GM12878 (cell line): ENCODE data around the gene SLC43A3. TPM values are rescaled to one million over a fixed set of nuclear protein-coding genes. Genes with fewer than 3 reads are reported as not detected.
"Not testable (repeated sequence)": the region's sequence is repeated elsewhere in the genome, so short reads cannot be mapped to it uniquely, and the experiment has no call there.

Experiments
- ATAC-seq: fragments of 200-7000 bp; cut with Tn5 transposase; 3 replicates; pipeline ENCODE4 v1.9.1; 2020; ENCODE audit warnings: mild to moderate bottlenecking, moderate library complexity
- BruUV-seq: library from RNA; stranded (reverse); fragments of 400-500 nt; replicated peaks from 2 replicates; lab custom pipeline; 2021; lab: Mats Ljungman, UMichigan
- CTCF ChIA-PET: fragments of 300-600 bp; sonication (Branson Sonifier 250); formaldehyde crosslinking; extraction: SDS; loops from one replicate; lab custom pipeline; 2021; ENCODE audit warnings: inconsistent platforms; lab: Yijun Ruan, JAX
- POLR2A ChIA-PET: fragments of 350-600 bp; formaldehyde crosslinking; extraction: SDS; loops from one replicate; lab custom pipeline; 2021; ENCODE audit warnings: inconsistent platforms; lab: Charles Lee
- RAD21 ChIA-PET: fragments of 300-600 bp; sonication (Branson Sonifier 250); formaldehyde crosslinking; loops from one replicate; lab custom pipeline; 2023; ENCODE audit warnings: antibody characterized with exemption; ENCODE audit not compliant: unreplicated experiment; lab: Charles Lee
- SMC1A ChIA-PET: fragments of 300-600 bp; sonication (Branson Sonifier 250); formaldehyde crosslinking; loops from one replicate; lab custom pipeline; 2023; ENCODE audit not compliant: unreplicated experiment, uncharacterized antibody; lab: Charles Lee
- DNase-seq: peaks from one replicate; pipeline ENCODE4 v3.0.0-alpha.2; 2011; ENCODE audit warnings: low read depth, low spot score
- FAIRE-seq: peaks from 3 replicates; lab custom pipeline; 2011; peaks lifted over from hg19 to GRCh38; lab: Jason Lieb, UNC
- H2AFZ ChIP-seq: 2 replicates; pipeline ENCODE4 v1.6.0; 2011; ENCODE audit warnings: low read depth, low read length, control low read depth; ENCODE audit not compliant: control insufficient read depth
- H3K27ac ChIP-seq: 2 replicates; pipeline ENCODE4 v1.5.1; 2011; ENCODE audit warnings: control low read depth; ENCODE audit not compliant: control insufficient read depth, insufficient read depth
- H3K27me3 ChIP-seq, 2 experiments: replicated peaks in 1 of 2; 2 replicates each; pipeline versions ENCODE4 v1.6.0 to v1.6.1; 2011; ENCODE audit warnings: low read length in 1 of 2; ENCODE audit not compliant: control insufficient read depth in 2 of 2, insufficient read depth in 2 of 2
- H3K36me3 ChIP-seq, 2 experiments: 2 replicates each; pipeline ENCODE4 v1.5.1; 2011; ENCODE audit warnings: low read length in 1 of 2; ENCODE audit not compliant: control insufficient read depth in 2 of 2, insufficient read depth in 2 of 2
- H3K4me1 ChIP-seq: 2 replicates; pipeline ENCODE4 v1.6.1; 2011; ENCODE audit warnings: mild to moderate bottlenecking, low read length, moderate library complexity, mixed read lengths; ENCODE audit not compliant: control insufficient read depth, insufficient read depth
- H3K4me2 ChIP-seq: 2 replicates; pipeline ENCODE4 v1.6.0; 2011; ENCODE audit warnings: control low read depth; ENCODE audit not compliant: control insufficient read depth, insufficient read depth
- H3K4me3 ChIP-seq: fragments of 200-600 bp; sonication (generic); 2 replicates; pipeline ENCODE4 v1.5.1; 2016
- H3K79me2 ChIP-seq: 2 replicates; pipeline ENCODE4 v1.6.0; 2011; ENCODE audit warnings: low read length; ENCODE audit not compliant: control insufficient read depth, insufficient read depth
- H3K9ac ChIP-seq: 2 replicates; pipeline ENCODE4 v1.8.0; 2011; ENCODE audit warnings: low read length, control low read depth, mixed read lengths; ENCODE audit not compliant: control insufficient read depth, insufficient read depth
- H3K9me3 ChIP-seq: replicated peaks from 3 replicates; pipeline ENCODE4 v1.5.1; 2011; ENCODE audit warnings: mild to moderate bottlenecking, low read length; ENCODE audit not compliant: control insufficient read depth, insufficient read depth
- H4K20me1 ChIP-seq: 2 replicates; pipeline ENCODE4 v1.6.0; 2011; ENCODE audit not compliant: control insufficient read depth, insufficient read depth
- SMAD1 ChIP-seq: fragments of 450-650 bp; IDR thresholded peaks from 2 replicates; pipeline ENCODE4 v1.6.1; 2018; ENCODE audit warnings: mild to moderate bottlenecking, low read depth; ENCODE audit not compliant: partially characterized antibody
- SPI1 ChIP-seq: IDR thresholded peaks from 2 replicates; pipeline ENCODE4 v1.6.1; 2011; ENCODE audit warnings: low read depth, mild to moderate bottlenecking, low read length, moderate library complexity, borderline replicate concordance; ENCODE audit not compliant: insufficient read depth
- WGBS: methylation state at CpG from one replicate; pipeline ENCODE4 v1.1.6; 2016; ENCODE audit warnings: low lambda C conversion rate; ENCODE audit not compliant: insufficient replicate concordance, insufficient coverage; ENCODE audit errors: missing lambda C conversion rate; 5-methylcytosine and 5-hydroxymethylcytosine counted together
- in situ Hi-C: fragments of 300-500 bp; cut with MboI; formaldehyde crosslinking; loops from 9 replicates; pipeline ENCODE4 v1.14.3; 2018; ENCODE audit warnings: mixed read lengths
- intact Hi-C: fragments of 100-400 bp; cut with micrococcal nuclease; formaldehyde crosslinking; loops from one replicate; pipeline ENCODE4 v1.14.2; 2022; ENCODE audit not compliant: unreplicated experiment
- polyA plus RNA-seq, 11 experiments: library from polyadenylated mRNA; depleted of rRNA in 4 of 11; unstranded in 6 of 11; stranded (reverse) in 5 of 11; fragments of >200 nt; fragmentation: Nextera tagmentation in 4 of 11; fragmentation: Illumina TruSeq in 1 of 11; extraction: Ambion mirVana in 4 of 11; extraction: Trizol in 1 of 11; gene quantifications; 1 replicate in 1 of 11; 2 replicates in 10 of 11; pipeline versions ENCODE4 v1.2.1 to v1.2.3, GENCODE V29; 2011 to 2016; ENCODE audit warnings: inconsistent platforms in 2 of 11, missing spikeins in 2 of 11, low read depth in 1 of 11
- total RNA-seq, 4 experiments: library from RNA; depleted of rRNA in 3 of 4; stranded (reverse); fragments of >200 nt in 3 of 4; fragmentation: Illumina TruSeq in 1 of 4; extraction: Trizol in 1 of 4; gene quantifications; 2 replicates each; pipeline versions ENCODE4 v1.2.1 to v1.2.3, GENCODE V29; 2013 to 2021

The SLC43A3 gene
- total and polyA plus RNA-seq, 10 of the 15 experiments (the other 5 are each of a cell fraction or from before 2014, with no cell fraction given) = 37.5 to 237 (median 132) TPM

GRCh38 chr11:57403802-57404147, 23.1 kb downstream of the SLC43A3 start:
- DNase-seq = no peak
- in situ Hi-C loops (no loop called here), intact Hi-C loops (no loop called here)
- SMC1A ChIA-PET = no interaction called here
- BruUV-seq = no TSS peak
- Histone ChIP-seq H2AFZ (no peak overlapping the region), H3K9me3 (no peaks in the 10 kb centered on the region), H4K20me1 (no peaks in the 10 kb centered on the region), H3K36me3 (peaks cover 17 to 20% of the 10 kb centered on the region in 2 experiments; a peak in 3 of 4 replicates), H3K4me3 (no peak overlapping the region), H3K27ac (no peak overlapping the region), H3K79me2 (no peaks in the 10 kb centered on the region), H3K9ac (no peak overlapping the region), H3K27me3 (no peaks in the 10 kb centered on the region), H3K4me1 (peaks cover 11% of the 10 kb centered on the region), H3K4me2 (no peak overlapping the region)
- RAD21 ChIA-PET = no interaction called here
- no peak for FAIRE-seq
- TF ChIP-seq SMAD1 (no peak), SPI1 (peak; percentile 24; the same call in 1 of the 2 replicates)
- POLR2A ChIA-PET = no interaction called here
- ATAC-seq = peak; percentile 4; the same call in 1 of the 3 replicates
- WGBS = 0% methylated on average over 2 of the region's 2 CpGs
- CTCF ChIA-PET = no interaction called here

DNA sequence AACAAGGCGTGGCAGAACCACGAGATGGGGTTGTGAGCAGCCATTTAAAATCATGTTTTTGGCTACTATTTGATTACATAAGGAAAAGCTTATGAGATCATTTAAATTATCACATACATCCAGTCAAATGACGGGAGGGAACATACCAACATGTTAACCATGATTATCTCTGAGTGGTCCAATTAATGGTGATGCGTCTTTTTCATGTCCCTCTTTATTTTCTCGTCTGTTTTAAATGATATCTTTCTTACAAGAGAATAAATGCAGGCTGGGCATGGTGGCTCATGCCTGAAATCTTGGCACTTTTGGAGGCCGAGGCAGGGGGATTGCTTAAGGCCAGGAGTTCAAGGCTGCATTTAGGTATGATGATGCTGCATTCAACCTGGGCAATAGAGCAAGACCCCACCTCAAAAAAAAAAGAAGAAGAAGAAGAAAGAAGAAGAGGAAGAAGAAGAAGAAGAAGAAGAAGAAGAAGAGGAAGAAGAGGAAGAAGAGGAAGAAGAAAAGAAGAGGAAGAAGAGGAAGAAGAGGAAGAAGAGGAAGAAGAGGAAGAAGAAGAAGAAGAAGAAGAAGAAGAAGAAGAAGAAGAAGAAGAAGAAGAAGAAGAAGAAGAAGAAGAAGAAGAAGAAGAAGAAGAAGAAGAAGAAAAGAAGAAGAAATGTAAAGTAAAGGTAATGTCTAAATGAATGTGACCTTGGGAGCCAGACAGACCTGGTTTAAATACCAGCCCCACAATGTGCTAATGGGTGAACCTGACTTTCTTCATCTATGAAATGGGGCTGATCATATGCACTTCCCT, 23.7 kb downstream of the SLC43A3 start:
- in situ Hi-C loops, POLR2A ChIA-PET, H3K27ac ChIP-seq, FAIRE-seq, BruUV-seq, CTCF ChIA-PET, H3K9me3 ChIP-seq, DNase-seq, RAD21 ChIA-PET, H3K4me2 ChIP-seq, H3K4me3 ChIP-seq, intact Hi-C loops, H2AFZ ChIP-seq, H3K79me2 ChIP-seq, H4K20me1 ChIP-seq, H3K27me3 ChIP-seq, H3K9ac ChIP-seq, ATAC-seq: not testable (repeated sequence)
- Histone ChIP-seq H3K36me3 (peaks cover 14 to 15% of the 10 kb centered on the region in 2 experiments; a peak in 3 of 4 replicates), H3K4me1 (peaks cover 11% of the 10 kb centered on the region)
- WGBS = 91% methylated on average over 6 of the region's 6 CpGs
- SMC1A ChIA-PET = interaction anchor here (0.6 kb wide), 1 partner anchor 169 kb away, joined by 3 read pairs; no protein-coding TSS in a partner anchor
